IMR-90 (cell line): ENCODE data around the gene LIN7C. TPM values are rescaled to one million over a fixed set of nuclear protein-coding genes. Genes with fewer than 3 reads are reported as not detected.

ENCODE experiments used
- ATAC-seq: fragments of 200-7000 bp; cut with Tn5 transposase; 2 replicates; pipeline ENCODE4 v1.9.1; 2020; ENCODE audit warnings: low read depth, mild to moderate bottlenecking, moderate library complexity
- Bru-seq: library from RNA; stranded (reverse); fragments of 400-500 nt; gene quantifications from one replicate; lab custom pipeline; 2021; lab: Mats Ljungman, UMichigan
- BruChase-seq, 2 experiments: library from RNA; stranded (reverse); fragments of 400-500 nt; gene quantifications; one replicate each; lab custom pipeline; 2021; lab: Mats Ljungman, UMichigan
- BruUV-seq: library from RNA; stranded (reverse); fragments of 400-500 nt; replicated peaks from 2 replicates; lab custom pipeline; 2021; lab: Mats Ljungman, UMichigan
- CTCF ChIA-PET: fragments of 300-600 bp; formaldehyde crosslinking; extraction: SDS; loops from one replicate; lab custom pipeline; 2021; ENCODE audit warnings: antibody characterized with exemption; lab: Yijun Ruan, JAX
- POLR2A ChIA-PET: fragments of 300-600 bp; sonication (Branson Sonifier 250); formaldehyde crosslinking; loops from one replicate; lab custom pipeline; 2022; ENCODE audit warnings: antibody characterized with exemption; ENCODE audit not compliant: unreplicated experiment; lab: Charles Lee
- DNase-seq: peaks from one replicate; pipeline ENCODE4 v3.0.0; 2013
- H2AFZ ChIP-seq: replicated peaks from 2 replicates; pipeline ENCODE3; 2013; ENCODE audit warnings: low read length, mild to moderate bottlenecking; ENCODE audit not compliant: poor library complexity
- H2AK5ac ChIP-seq: 2 replicates; pipeline ENCODE4 v1.6.1; 2013; ENCODE audit warnings: low read depth, low read length, inconsistent platforms
- H2AK9ac ChIP-seq: replicated peaks from 2 replicates; pipeline ENCODE3; 2013; ENCODE audit warnings: mild to moderate bottlenecking, low read depth, low read length, moderate library complexity; ENCODE audit not compliant: poor library complexity
- H2BK120ac ChIP-seq: 2 replicates; pipeline ENCODE4 v1.6.1; 2013; ENCODE audit warnings: low read depth, low read length, inconsistent platforms
- H2BK15ac ChIP-seq: 3 replicates; pipeline ENCODE4 v1.6.1; 2013; ENCODE audit warnings: low read depth, low read length, inconsistent platforms
- H2BK20ac ChIP-seq: 2 replicates; pipeline ENCODE4 v1.6.1; 2013; ENCODE audit warnings: low read depth, mild to moderate bottlenecking, inconsistent platforms, low read length, moderate library complexity
- H2BK5ac ChIP-seq: 2 replicates; pipeline ENCODE4 v1.6.1; 2013; ENCODE audit warnings: mild to moderate bottlenecking, low read depth, low read length, inconsistent platforms; ENCODE audit not compliant: poor library complexity, severe bottlenecking
- H3K14ac ChIP-seq: replicated peaks from 2 replicates; pipeline ENCODE4 v1.6.1; 2013; ENCODE audit warnings: low read depth, low read length, inconsistent platforms
- H3K18ac ChIP-seq: 2 replicates; pipeline ENCODE4 v1.6.1; 2013; ENCODE audit warnings: low read depth, low read length, control low read depth
- H3K23ac ChIP-seq: 2 replicates; pipeline ENCODE4 v1.6.1; 2013; ENCODE audit warnings: low read depth, low read length, inconsistent platforms
- H3K27ac ChIP-seq: 2 replicates; pipeline ENCODE4 v1.5.1; 2013; ENCODE audit warnings: mild to moderate bottlenecking, control low read depth, low read length; ENCODE audit not compliant: insufficient read depth
- H3K27me3 ChIP-seq: 2 replicates; pipeline ENCODE4 v1.6.1; 2013; ENCODE audit warnings: low read length; ENCODE audit not compliant: control insufficient read depth, insufficient read depth
- H3K36me3 ChIP-seq: 2 replicates; pipeline ENCODE4 v1.6.1; 2013; ENCODE audit warnings: low read length, mixed read lengths; ENCODE audit not compliant: control insufficient read depth, insufficient read depth
- H3K4ac ChIP-seq: 2 replicates; pipeline ENCODE4 v1.6.1; 2013; ENCODE audit warnings: low read depth, low read length, inconsistent platforms
- H3K4me1 ChIP-seq: 2 replicates; pipeline ENCODE4 v1.6.1; 2013; ENCODE audit warnings: low read length, mixed read lengths; ENCODE audit not compliant: control insufficient read depth, insufficient read depth
- H3K4me2 ChIP-seq: 2 replicates; pipeline ENCODE4 v1.6.1; 2013; ENCODE audit warnings: low read depth, mild to moderate bottlenecking, control low read depth, low read length, moderate library complexity
- H3K4me3 ChIP-seq: 2 replicates; pipeline ENCODE4 v1.5.1; 2013; ENCODE audit warnings: low read depth, mild to moderate bottlenecking, control low read depth, low read length, moderate library complexity; ENCODE audit not compliant: insufficient read depth
- H3K56ac ChIP-seq: 2 replicates; pipeline ENCODE4 v1.6.1; 2013; ENCODE audit warnings: low read length, inconsistent platforms; ENCODE audit not compliant: insufficient read depth; ENCODE audit errors: extremely low read depth
- H3K79me1 ChIP-seq, 2 experiments: 2 replicates each; pipeline ENCODE4 v1.6.1; 2013; ENCODE audit warnings: low read length in 2 of 2, inconsistent platforms in 1 of 2, low read depth in 1 of 2
- H3K9ac ChIP-seq: 2 replicates; pipeline ENCODE4 v1.6.1; 2013; ENCODE audit warnings: low read depth, low read length, control low read depth
- H3K9me1 ChIP-seq: 2 replicates; pipeline ENCODE4 v1.6.1; 2013; ENCODE audit warnings: low read length, inconsistent platforms; ENCODE audit not compliant: insufficient read depth
- H3K9me3 ChIP-seq: 2 replicates; pipeline ENCODE4 v1.6.1; 2013; ENCODE audit warnings: low read length; ENCODE audit not compliant: control insufficient read depth, insufficient read depth
- H4K20me1 ChIP-seq: 2 replicates; pipeline ENCODE4 v1.6.1; 2013; ENCODE audit warnings: low read length, inconsistent platforms; ENCODE audit not compliant: insufficient read depth
- H4K5ac ChIP-seq: 2 replicates; pipeline ENCODE4 v1.6.1; 2013; ENCODE audit warnings: mild to moderate bottlenecking, low read depth, low read length, control low read depth
- H4K8ac ChIP-seq, 2 experiments: 2 replicates each; pipeline ENCODE4 v1.6.1; 2013; ENCODE audit warnings: low read depth in 2 of 2, low read length in 2 of 2, control low read depth in 1 of 2, inconsistent platforms in 1 of 2
- H4K91ac ChIP-seq: 2 replicates; pipeline ENCODE4 v1.6.1; 2013; ENCODE audit warnings: low read depth, low read length, inconsistent platforms; ENCODE audit not compliant: insufficient read depth
- CHD1 ChIP-seq: IDR thresholded peaks from 2 replicates; pipeline ENCODE4 v1.6.1; 2012; ENCODE audit warnings: low read depth, low read length, improper control_type of control experiment
- CTCF ChIP-seq: conservative IDR thresholded peaks from 2 replicates; pipeline ENCODE4 v1.5.1; 2012; ENCODE audit warnings: mild to moderate bottlenecking, low read depth, low read length, improper control_type of control experiment
- MAZ ChIP-seq: IDR thresholded peaks from 2 replicates; pipeline ENCODE4 v1.6.1; 2012; ENCODE audit warnings: low read depth, mild to moderate bottlenecking, low read length, improper control_type of control experiment, moderate library complexity, borderline replicate concordance
- POLR2A ChIP-seq: IDR thresholded peaks from 2 replicates; pipeline ENCODE4 v1.6.1; 2012; ENCODE audit warnings: mild to moderate bottlenecking, low read depth, low read length
- SMC3 ChIP-seq: fragments of 150-350 bp; IDR thresholded peaks from 2 replicates; pipeline ENCODE4 v1.6.1; 2016; ENCODE audit warnings: low read depth, mild to moderate bottlenecking, antibody characterized with exemption, low read length, moderate library complexity
- WGBS, 2 experiments: methylation state at CpG; one replicate each; pipeline versions ENCODE4 v1.1.5 to v1.1.7; 2013; ENCODE audit warnings: missing lambda C conversion rate in 2 of 2; ENCODE audit not compliant: insufficient read length in 1 of 2; ENCODE audit errors: extremely low coverage in 2 of 2; 5-methylcytosine and 5-hydroxymethylcytosine counted together
- dilution Hi-C: fragments of 300-500 bp; cut with HindIII; formaldehyde crosslinking; loops from one replicate; pipeline ENCODE4 v1.14.3; 2018; ENCODE audit warnings: low sequenced_read_pairs; ENCODE audit not compliant: unreplicated experiment
- in situ Hi-C: fragments of 300-500 bp; cut with MboI; formaldehyde crosslinking; loops from 3 replicates; pipeline ENCODE4 v1.14.3; 2019; ENCODE audit warnings: low sequenced_read_pairs, inconsistent platforms, mixed read lengths
- intact Hi-C: fragments of 100-400 bp; cut with micrococcal nuclease; formaldehyde crosslinking; loops from 2 replicates; pipeline ENCODE4 v1.10.0; 2022
- long read RNA-seq: library from polyadenylated mRNA; unstranded; transcript quantifications from one replicate; pipeline ENCODE4 v2.0.0, GENCODE V29; 2021; ENCODE audit not compliant: unreplicated experiment
- polyA plus RNA-seq, 3 experiments: library from polyadenylated mRNA; depleted of rRNA; stranded (reverse); fragments of >200 nt; gene quantifications; 2 replicates each; pipeline ENCODE4 v1.2.3, GENCODE V29; 2012; ENCODE audit warnings: low replicate concordance in 1 of 3
- total RNA-seq: library from RNA; depleted of rRNA; stranded (reverse); fragments of >200 nt; gene quantifications from 2 replicates; pipeline ENCODE4 v1.2.3, GENCODE V29; 2012; rRNA removed

The LIN7C gene, protein sequence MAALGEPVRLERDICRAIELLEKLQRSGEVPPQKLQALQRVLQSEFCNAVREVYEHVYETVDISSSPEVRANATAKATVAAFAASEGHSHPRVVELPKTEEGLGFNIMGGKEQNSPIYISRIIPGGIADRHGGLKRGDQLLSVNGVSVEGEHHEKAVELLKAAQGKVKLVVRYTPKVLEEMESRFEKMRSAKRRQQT
- total RNA-seq (25.5 and 58.3 TPM in 2 replicates), polyA plus RNA-seq (2012; rRNA removed) (7.4 and 12.2 TPM in 2 replicates), Bru-seq, nascent RNA (percentile 87 among the genes with signal in this experiment), BruChase-seq, experiment 1, labeled RNA remaining after a 6-hour chase (percentile 97 among the genes with signal in this experiment), BruChase-seq, experiment 2, labeled RNA remaining after a 2-hour chase (percentile 98 among the genes with signal in this experiment)
- 2.7 and 4.2 TPM in 2 replicates for polyA plus RNA-seq (2012; cell fraction: cytosol; rRNA removed)
- polyA plus RNA-seq (2012; cell fraction: nucleus; rRNA removed; ENCODE audit: low replicate concordance), result 2.0 and 6.9 TPM in 2 replicates
- long read RNA-seq, full-length matches to known transcripts, result 73 of 85 reads
- long read RNA-seq, partial matches to known transcripts, result 6 of 85 reads
- long read RNA-seq, other reads (novel, unspliced or antisense), result 6 of 85 reads

DNA sequence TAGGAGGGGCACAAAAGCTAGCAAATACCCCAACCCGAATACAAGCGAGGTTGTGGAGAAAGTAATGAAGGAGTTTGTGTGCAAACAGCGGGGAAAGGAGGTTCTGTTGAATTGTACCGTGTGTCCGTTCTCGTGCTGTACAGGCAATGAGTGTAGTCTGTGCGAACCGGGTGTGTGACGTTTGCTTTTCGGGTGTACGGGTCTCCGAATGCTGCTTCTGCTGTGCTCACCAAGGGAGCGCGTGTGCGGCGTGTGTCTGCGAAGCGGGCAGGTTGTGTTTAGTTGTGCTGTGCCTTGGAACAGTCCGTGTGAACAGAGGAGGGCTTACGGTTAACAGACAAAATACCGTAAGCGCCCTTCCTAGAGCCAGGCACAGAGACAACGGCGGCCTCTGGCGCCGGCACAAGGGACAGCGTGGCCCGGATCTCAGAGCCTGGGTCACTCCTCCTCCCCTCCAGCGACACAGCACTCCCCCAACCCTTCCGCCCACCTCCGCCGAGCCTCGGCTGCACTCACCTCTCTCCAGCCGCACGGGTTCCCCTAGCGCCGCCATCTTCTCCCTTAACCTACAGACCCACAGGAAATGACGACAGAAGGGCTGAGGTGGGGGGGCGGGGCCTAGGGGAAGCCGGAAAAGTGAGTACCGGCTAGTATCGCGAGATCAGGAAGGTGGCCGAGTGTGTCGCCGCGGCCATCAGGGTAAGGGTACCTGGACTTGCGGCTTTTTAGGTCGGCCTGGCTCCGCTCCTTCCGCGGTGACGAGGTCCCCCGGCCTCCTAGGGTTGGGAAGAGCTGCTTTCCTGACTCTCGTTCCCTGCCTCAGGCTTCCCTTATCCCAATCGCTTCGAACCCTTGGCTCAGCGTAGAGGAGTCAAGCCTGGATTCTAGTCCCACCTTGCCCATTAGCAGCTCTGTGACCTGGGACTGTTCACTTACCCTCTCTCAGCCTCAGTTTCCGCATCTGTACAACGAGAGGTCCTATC, at the start of gene LIN7C:
LIN7C (minus strand) TSS at position 570 of the 983 bp plus-strand sequence; CDS start at position 553, 17 bp downstream.
- CTCF ChIA-PET, result interaction anchor here (0.7 to 1.0 kb wide), 2 partner anchors 9 to 11 kb away, joined by 3 to 6 read pairs; no protein-coding TSS in a partner anchor
- POLR2A ChIA-PET, result interaction anchor here (0.9 kb wide), 1 partner anchor 187 kb away, joined by 3 read pairs; no protein-coding TSS in a partner anchor
- WGBS, 2 experiments, result 0% methylated on average over 17 of the region's 60 CpGs; no CpG with 5 or more reads in 1 of the 2 experiments

More for the DNA sequence above, at the start of gene LIN7C:
- TF ChIP-seq POLR2A (peak; percentile 95), SMC3 (no peak), CTCF (0 out of 2 replicates have a peak, but pooled peaks have one; percentile 2), MAZ (peak; percentile 32; the same call in 1 of the 2 replicates), CHD1 (no peak)
- peak within 1 kb of the TSS; percentile 75 for H3K56ac ChIP-seq
- peak within 1 kb of the TSS; percentile 71 for H2BK120ac ChIP-seq
- peak within 1 kb of the TSS; percentile 70 for H2BK5ac ChIP-seq
- peak within 1 kb of the TSS; percentile 93 for H4K5ac ChIP-seq
- peaks cover 21% of the 10 kb centered on the region; the same call in 1 of the 2 replicates for H4K20me1 ChIP-seq
- peak within 1 kb of the TSS; percentile 80 for H2AK9ac ChIP-seq
- peak within 1 kb of the TSS; percentile 95 for H2AK5ac ChIP-seq
- dilution Hi-C loops, result no loop called here
- peaks cover 2% of the 10 kb centered on the region; the same call in 1 of the 2 replicates for H3K4me1 ChIP-seq
- H3K14ac ChIP-seq, result peak within 1 kb of the TSS; percentile 98
- H2BK15ac ChIP-seq, result peak within 1 kb of the TSS; percentile 69; the same call in 2 of the 3 replicates
- DNase-seq (peak; percentile 92), ATAC-seq (peak; percentile 95)
- peak within 1 kb of the TSS; percentile 95 for H3K4me2 ChIP-seq
- H3K23ac ChIP-seq, result peak within 1 kb of the TSS; percentile 87
- peak within 1 kb of the TSS; percentile 73 for H3K4me3 ChIP-seq
- H3K4ac ChIP-seq, result peak within 1 kb of the TSS; percentile 98
- no peaks in the 10 kb centered on the region for H3K9me1 ChIP-seq
- peak within 1 kb of the TSS; percentile 99 to 100 for H4K8ac ChIP-seq
- intact Hi-C loops, result loop anchor here (2.0 to 10.0 kb wide), 2 partner anchors 142 to 1828 kb away; no protein-coding TSS in a partner anchor
- in situ Hi-C loops, result loop anchor here (25.0 kb wide), 1 partner anchor 1831 kb away; no protein-coding TSS in a partner anchor
- peak within 1 kb of the TSS; percentile 74 for H3K18ac ChIP-seq
- H2BK20ac ChIP-seq, result peak within 1 kb of the TSS; percentile 31; the same call in 1 of the 2 replicates
- H3K9ac ChIP-seq, result peak within 1 kb of the TSS; percentile 97
- BruUV-seq, result TSS peak; percentile 72
- H4K91ac ChIP-seq, result peak within 1 kb of the TSS; percentile 95
- peaks cover 26 to 43% of the 10 kb centered on the region in 2 experiments for H3K79me1 ChIP-seq
- H2AFZ ChIP-seq, result peak within 1 kb of the TSS; percentile 96
- peak within 1 kb of the TSS; percentile 87 for H3K27ac ChIP-seq
- no peaks in the 10 kb centered on the region for H3K9me3 ChIP-seq
- no peaks in the 10 kb centered on the region for H3K36me3 ChIP-seq
- H3K27me3 ChIP-seq, result no peaks in the 10 kb centered on the region
